Body of pancreas (tissue), 4 donors: ENCODE results near the gene EPHB1.

Experiments used
- POLR2A ChIP-seq, 3 donors: fragments of 450-650 bp; IDR thresholded peaks; one replicate each; pipeline ENCODE4 v1.6.1; 2016; ENCODE audit warnings: antibody characterized with exemption in 3 of 3, mild to moderate bottlenecking in 2 of 3
- TF ChIP-seq, protein P1 (sequence below), 7 experiments: fragments of 450-650 bp in 4 of 7; fragments of 200-600 bp in 3 of 7; sonication (generic) in 3 of 7; IDR thresholded peaks; one replicate each; pipeline ENCODE4 v1.5.1; 2016 to 2019; ENCODE audit warnings: antibody characterized with exemption in 7 of 7

- TF ChIP-seq, protein P1, sequence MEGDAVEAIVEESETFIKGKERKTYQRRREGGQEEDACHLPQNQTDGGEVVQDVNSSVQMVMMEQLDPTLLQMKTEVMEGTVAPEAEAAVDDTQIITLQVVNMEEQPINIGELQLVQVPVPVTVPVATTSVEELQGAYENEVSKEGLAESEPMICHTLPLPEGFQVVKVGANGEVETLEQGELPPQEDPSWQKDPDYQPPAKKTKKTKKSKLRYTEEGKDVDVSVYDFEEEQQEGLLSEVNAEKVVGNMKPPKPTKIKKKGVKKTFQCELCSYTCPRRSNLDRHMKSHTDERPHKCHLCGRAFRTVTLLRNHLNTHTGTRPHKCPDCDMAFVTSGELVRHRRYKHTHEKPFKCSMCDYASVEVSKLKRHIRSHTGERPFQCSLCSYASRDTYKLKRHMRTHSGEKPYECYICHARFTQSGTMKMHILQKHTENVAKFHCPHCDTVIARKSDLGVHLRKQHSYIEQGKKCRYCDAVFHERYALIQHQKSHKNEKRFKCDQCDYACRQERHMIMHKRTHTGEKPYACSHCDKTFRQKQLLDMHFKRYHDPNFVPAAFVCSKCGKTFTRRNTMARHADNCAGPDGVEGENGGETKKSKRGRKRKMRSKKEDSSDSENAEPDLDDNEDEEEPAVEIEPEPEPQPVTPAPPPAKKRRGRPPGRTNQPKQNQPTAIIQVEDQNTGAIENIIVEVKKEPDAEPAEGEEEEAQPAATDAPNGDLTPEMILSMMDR (IDR thresholded peaks at IDR 0.05): no peak
- no peak for TF ChIP-seq POLR2A (IDR thresholded peaks at IDR 0.05)
Measured at GRCh38 chr3:134775831-134776230, 19.2 kb upstream of the EPHB1 start.
